GM21737 (cell line): Measurements from ENCODE around the gene RANBP17.

ENCODE experiments used
- ATAC-seq: cut with Tn5 transposase; IDR thresholded peaks from one replicate; pipeline ENCODE4 v1.9.1; 2021; ENCODE audit warnings: mild to moderate bottlenecking, moderate library complexity; ENCODE audit not compliant: unreplicated experiment

Gene RANBP17

DNA sequence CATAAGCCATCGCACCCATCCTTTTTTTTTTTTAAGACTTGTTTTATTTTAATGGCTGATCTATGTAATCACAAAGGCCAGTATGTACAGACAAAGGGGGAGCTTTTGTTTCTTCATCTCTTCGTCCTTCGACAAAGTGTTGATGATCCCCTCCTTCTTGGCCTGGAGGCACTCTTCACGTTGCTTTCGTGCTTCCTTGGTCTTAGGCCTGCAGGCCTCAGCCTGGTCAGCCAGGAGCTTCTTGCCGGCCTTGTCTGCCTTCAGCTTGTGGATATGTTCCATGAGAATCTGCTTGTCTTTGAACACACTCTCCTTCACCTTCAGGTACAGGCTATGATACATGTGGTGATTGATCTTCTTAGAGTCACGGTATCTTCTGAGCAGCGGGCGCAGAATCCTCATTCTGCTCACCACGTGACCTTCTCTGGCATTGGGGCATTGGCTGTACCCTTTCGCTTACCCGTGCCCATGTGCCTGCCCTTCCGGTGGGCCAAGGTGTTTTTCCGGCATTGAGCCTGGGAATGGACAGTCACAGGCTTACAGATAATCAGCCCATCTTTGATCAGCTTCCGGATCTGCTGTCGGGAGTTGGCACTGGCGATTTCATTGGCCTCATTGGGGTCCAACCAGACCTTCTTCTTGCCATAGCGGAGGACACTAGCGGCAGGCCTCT lies 483.3 kb downstream of the RANBP17 start:
- ATAC-seq, result no peak
